Peyer's patch (tissue), 4 donors: ENCODE results near the gene LRRC56. TPM values are rescaled to one million over a fixed set of nuclear protein-coding genes. Genes with fewer than 3 reads are reported as not detected.
A peak's percentile ranks its signal among the peaks of the same experiment; 100 is the strongest.

ENCODE experiments used
- DNase-seq, 3 donors: peaks; one replicate each; pipeline ENCODE4 v3.0.0-alpha.2; 2017 to 2019
- H3K27ac ChIP-seq, 4 donors: fragments of 200-600 bp; sonication (generic); one replicate each; pipeline ENCODE4 v1.5.1; 2016 to 2019
- H3K27me3 ChIP-seq, 2 donors: fragments of 200-600 bp; sonication (generic); one replicate each; pipeline ENCODE4 v1.5.1; 2019
- H3K36me3 ChIP-seq, 3 donors: fragments of 200-600 bp; sonication (generic); one replicate each; pipeline ENCODE4 v1.5.1; 2016 to 2019
- H3K4me1 ChIP-seq, 4 donors: fragments of 200-600 bp; sonication (generic); one replicate each; pipeline ENCODE4 v1.5.1; 2016 to 2019
- H3K4me3 ChIP-seq, 4 donors: fragments of 200-600 bp; sonication (generic); 1 replicate in 3 of 4; 2 replicates in 1 of 4; pipeline ENCODE4 v1.5.1; 2016 to 2019; ENCODE audit warnings: mild to moderate bottlenecking in 1 of 4
- H3K9me3 ChIP-seq, 4 donors: fragments of 200-600 bp; sonication (generic); one replicate each; pipeline ENCODE4 v1.5.1; 2016 to 2019; ENCODE audit warnings: mild to moderate bottlenecking in 1 of 4
- POLR2A ChIP-seq, 2 donors: fragments of 450-650 bp; IDR thresholded peaks; one replicate each; pipeline ENCODE4 v1.5.1; 2017; ENCODE audit warnings: antibody characterized with exemption in 2 of 2, mild to moderate bottlenecking in 2 of 2, moderate library complexity in 2 of 2
- total RNA-seq, 4 donors: library from RNA; depleted of rRNA; stranded (reverse); fragments of >200 nt; gene quantifications; one replicate each; pipeline ENCODE4 v1.1.0, GENCODE V29; 2016
- TF ChIP-seq, protein P1 (sequence below), 6 experiments: fragments of 450-650 bp in 4 of 6; fragments of 200-600 bp in 2 of 6; sonication (generic) in 1 of 6; IDR thresholded peaks; one replicate each; pipeline ENCODE4 v1.5.1; 2017 to 2019; ENCODE audit warnings: antibody characterized with exemption in 6 of 6, mild to moderate bottlenecking in 3 of 6, moderate library complexity in 1 of 6

LRRC56 gene
- 1 to 10 TPM in 2 of 4 donors, under 1 TPM in 2; 0.67 to 4.1 (median 2.4) TPM for total RNA-seq

DNA sequence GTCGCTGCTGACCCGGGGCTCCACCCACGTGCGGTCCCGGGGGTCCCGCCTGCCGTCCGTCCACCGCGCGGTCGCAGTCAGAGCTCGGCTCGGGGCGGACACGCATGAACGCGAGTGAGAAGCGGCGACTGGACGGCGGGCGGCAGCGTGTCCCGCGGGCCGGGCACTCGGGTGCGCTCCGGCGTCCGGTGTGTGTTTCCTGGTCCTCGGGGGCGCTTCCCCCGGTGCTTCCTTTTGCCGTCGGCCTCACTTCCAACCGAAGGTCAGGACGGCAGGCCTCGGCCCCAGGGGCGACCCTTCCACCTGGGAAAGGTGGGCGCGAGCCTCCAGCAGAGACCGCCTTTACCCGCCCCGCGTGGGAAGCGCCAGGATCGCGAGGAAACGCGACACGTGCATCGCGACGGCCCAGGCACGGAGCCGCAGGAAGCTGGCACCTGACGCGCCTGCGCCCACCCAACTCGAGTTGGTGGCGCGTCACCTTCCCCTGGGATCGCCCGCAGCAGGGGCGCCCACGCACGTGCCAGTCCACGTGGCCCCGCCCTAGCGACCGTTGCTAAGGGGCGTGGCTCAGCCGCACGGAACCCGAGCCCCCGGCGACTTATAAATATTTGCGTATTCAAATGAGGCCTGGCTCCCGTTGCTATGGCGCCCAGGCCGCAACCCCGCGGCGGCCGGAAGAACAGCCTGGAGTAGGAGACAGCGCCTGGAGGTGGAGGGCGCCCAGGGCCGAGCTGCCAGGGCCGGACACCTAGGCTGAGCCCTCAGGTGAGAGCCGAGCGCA lies at the start of gene LRRC56:
LRRC56 (plus strand) TSS at position 687 of the 781 bp plus-strand sequence. CDS start 3,158 bp downstream, outside the sequence.
- peaks cover 0 to 16% (median 0%) of the 10 kb centered on the region in 3 donors for H3K36me3 ChIP-seq
- DNase-seq: peak; percentile 90 to 98 (median 98)
- no peaks in the 10 kb centered on the region for H3K9me3 ChIP-seq
- TF ChIP-seq POLR2A (IDR thresholded peaks at IDR 0.05): peak in 1 of 2 donors; percentile 10
- TF ChIP-seq, protein P1, sequence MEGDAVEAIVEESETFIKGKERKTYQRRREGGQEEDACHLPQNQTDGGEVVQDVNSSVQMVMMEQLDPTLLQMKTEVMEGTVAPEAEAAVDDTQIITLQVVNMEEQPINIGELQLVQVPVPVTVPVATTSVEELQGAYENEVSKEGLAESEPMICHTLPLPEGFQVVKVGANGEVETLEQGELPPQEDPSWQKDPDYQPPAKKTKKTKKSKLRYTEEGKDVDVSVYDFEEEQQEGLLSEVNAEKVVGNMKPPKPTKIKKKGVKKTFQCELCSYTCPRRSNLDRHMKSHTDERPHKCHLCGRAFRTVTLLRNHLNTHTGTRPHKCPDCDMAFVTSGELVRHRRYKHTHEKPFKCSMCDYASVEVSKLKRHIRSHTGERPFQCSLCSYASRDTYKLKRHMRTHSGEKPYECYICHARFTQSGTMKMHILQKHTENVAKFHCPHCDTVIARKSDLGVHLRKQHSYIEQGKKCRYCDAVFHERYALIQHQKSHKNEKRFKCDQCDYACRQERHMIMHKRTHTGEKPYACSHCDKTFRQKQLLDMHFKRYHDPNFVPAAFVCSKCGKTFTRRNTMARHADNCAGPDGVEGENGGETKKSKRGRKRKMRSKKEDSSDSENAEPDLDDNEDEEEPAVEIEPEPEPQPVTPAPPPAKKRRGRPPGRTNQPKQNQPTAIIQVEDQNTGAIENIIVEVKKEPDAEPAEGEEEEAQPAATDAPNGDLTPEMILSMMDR (IDR thresholded peaks at IDR 0.05): peak in 1 of 6 experiments; percentile 5
- H3K27ac ChIP-seq: peak within 1 kb of the TSS; percentile 44 to 98 (median 86)
- no peaks in the 10 kb centered on the region for H3K27me3 ChIP-seq
- H3K4me3 ChIP-seq: peak within 1 kb of the TSS; percentile 56 to 93 (median 70)
- H3K4me1 ChIP-seq: peaks cover 0 to 33% (median 26%) of the 10 kb centered on the region in 4 donors

DNA sequence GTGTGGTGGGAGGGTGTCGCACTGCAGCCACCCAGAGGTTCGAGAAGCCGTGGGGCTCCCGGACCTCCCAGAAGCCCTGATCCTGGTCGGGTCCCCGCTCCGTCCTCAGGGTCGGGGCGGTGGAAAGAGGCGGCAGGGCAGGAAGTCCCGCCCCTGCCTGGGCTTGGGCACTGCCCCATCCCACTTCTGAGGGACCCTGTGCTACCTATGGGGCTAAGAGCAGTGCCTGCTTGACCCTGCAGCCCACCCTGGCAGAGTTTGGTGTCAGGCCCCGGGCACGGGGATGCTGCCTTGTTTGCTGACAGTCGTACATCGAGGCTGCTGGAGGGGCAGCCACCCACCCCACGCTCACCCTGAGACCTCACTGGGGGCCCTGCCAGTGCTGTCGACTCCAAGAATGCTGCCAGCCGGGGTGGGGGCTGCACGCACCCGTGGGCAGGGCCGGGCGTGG lies 49.7 kb upstream of the LRRC56 start:
- H3K36me3 ChIP-seq: peaks cover 0 to 13% (median 0%) of the 10 kb centered on the region in 3 donors
- DNase-seq: no peak

DNA sequence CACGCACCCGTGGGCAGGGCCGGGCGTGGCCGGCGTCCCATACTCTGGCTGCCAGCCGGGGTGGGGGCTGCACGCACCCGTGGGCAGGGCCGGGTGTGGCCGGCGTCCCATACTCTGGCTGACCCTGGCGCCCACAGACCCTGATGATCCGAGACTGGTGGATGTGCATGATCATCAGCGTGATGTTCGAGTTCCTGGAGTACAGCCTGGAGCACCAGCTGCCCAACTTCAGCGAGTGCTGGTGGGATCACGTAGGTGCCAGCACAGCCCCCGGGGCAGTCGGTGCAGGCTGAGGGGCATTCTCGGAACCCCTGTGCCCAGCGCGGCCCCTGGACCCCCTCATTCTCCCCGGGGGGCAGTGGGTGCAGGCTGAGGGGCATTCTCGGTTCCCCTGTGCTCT lies 49.3 kb upstream of the LRRC56 start:
- TF ChIP-seq POLR2A (IDR thresholded peaks at IDR 0.05): no peak
- TF ChIP-seq, protein P1 (IDR thresholded peaks at IDR 0.05): no peak
- Histone ChIP-seq H3K36me3 (peaks cover 0 to 17% (median 0%) of the 10 kb centered on the region in 3 donors), H3K9me3 (no peaks in the 10 kb centered on the region), H3K4me1 (no peaks in the 10 kb centered on the region), H3K4me3 (no peak overlapping the region), H3K27ac (no peak overlapping the region), H3K27me3 (no peaks in the 10 kb centered on the region)
- no peak for DNase-seq

More for the DNA sequence above, 49.7 kb upstream of the LRRC56 start:
- Histone ChIP-seq H3K4me1 (no peaks in the 10 kb centered on the region), H3K4me3 (no peak overlapping the region), H3K9me3 (no peaks in the 10 kb centered on the region), H3K27me3 (no peaks in the 10 kb centered on the region), H3K27ac (no peak overlapping the region)
- TF ChIP-seq, protein P1 (IDR thresholded peaks at IDR 0.05): no peak
- no peak for TF ChIP-seq POLR2A (IDR thresholded peaks at IDR 0.05)

DNA sequence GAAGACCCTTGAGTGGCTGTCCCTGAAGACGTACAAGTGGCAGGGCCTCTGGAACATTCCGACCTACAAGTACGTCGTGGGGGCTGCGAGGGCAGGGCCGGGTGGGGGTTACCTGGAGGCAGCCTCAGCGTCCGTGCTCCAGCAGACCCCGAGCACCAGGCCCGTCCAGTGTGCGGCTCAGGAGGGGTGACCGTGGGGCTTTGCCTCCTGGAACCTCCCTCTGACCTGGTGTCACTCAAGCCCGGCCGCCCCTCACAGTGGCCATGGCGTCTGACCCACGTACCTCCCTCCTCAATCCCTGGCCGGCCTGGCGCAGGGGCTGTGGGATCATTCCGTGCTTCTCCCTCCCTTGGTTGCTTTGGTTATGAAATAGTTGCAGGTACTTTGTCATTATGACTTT lies 48.7 kb upstream of the LRRC56 start:
- Histone ChIP-seq H3K36me3 (peaks cover 0 to 21% (median 0%) of the 10 kb centered on the region in 3 donors), H3K27me3 (no peaks in the 10 kb centered on the region), H3K9me3 (no peaks in the 10 kb centered on the region), H3K4me3 (no peak overlapping the region), H3K4me1 (no peaks in the 10 kb centered on the region), H3K27ac (no peak overlapping the region)
- no peak for DNase-seq
- TF ChIP-seq POLR2A (IDR thresholded peaks at IDR 0.05): no peak
- TF ChIP-seq, protein P1 (IDR thresholded peaks at IDR 0.05): no peak

GRCh38 chr11:488992-489391 lies 48.3 kb upstream of the LRRC56 start:
- H3K9me3 ChIP-seq: no peaks in the 10 kb centered on the region
- no peaks in the 10 kb centered on the region for H3K27me3 ChIP-seq
- H3K4me3 ChIP-seq: no peak overlapping the region
- H3K27ac ChIP-seq: no peak overlapping the region
- DNase-seq: peak in 1 of 3 donors; percentile 72
- peaks cover 0 to 25% (median 0%) of the 10 kb centered on the region in 3 donors for H3K36me3 ChIP-seq
- TF ChIP-seq, protein P1 (IDR thresholded peaks at IDR 0.05): no peak
- TF ChIP-seq POLR2A (IDR thresholded peaks at IDR 0.05): no peak
- no peaks in the 10 kb centered on the region for H3K4me1 ChIP-seq
